Panc1 (cell line): ENCODE measurements around the gene PCED1B.

Experiments
- CTCF ChIP-seq: fragments of 450-650 bp; IDR thresholded peaks from 2 replicates; pipeline ENCODE4 v1.5.1; 2017; ENCODE audit warnings: mild to moderate bottlenecking
- POLR2AphosphoS5 ChIP-seq: IDR thresholded peaks from 2 replicates; pipeline ENCODE4 v1.6.1; 2012; ENCODE audit warnings: mild to moderate bottlenecking, low read depth, low read length, moderate library complexity
- REST ChIP-seq, 2 experiments: IDR thresholded peaks; 2 replicates each; pipeline ENCODE4 v1.6.1; 2011 to 2012; ENCODE audit warnings: low read depth in 2 of 2, control low read depth in 1 of 2, low read length in 1 of 2, mild to moderate bottlenecking in 1 of 2, moderate library complexity in 1 of 2; ENCODE audit not compliant: insufficient read depth in 1 of 2
- SIN3A ChIP-seq: IDR thresholded peaks from 2 replicates; pipeline ENCODE4 v1.6.1; 2012; ENCODE audit warnings: low read depth, mild to moderate bottlenecking, low read length, moderate library complexity, borderline replicate concordance; ENCODE audit not compliant: insufficient read depth
- TCF7L2 ChIP-seq: IDR thresholded peaks from 2 replicates; pipeline ENCODE4 v1.6.1; 2011; ENCODE audit warnings: mild to moderate bottlenecking, low read depth, low read length, inconsistent platforms

GRCh38 chr12:47145188-47145587 is 65.8 kb downstream of the PCED1B start:
- TF ChIP-seq CTCF (no peak), REST (IDR thresholded peaks at IDR 0.05; ENCODE audit: insufficient read depth in 1 of 2, low read depth in 2 of 2, low read length in 1 of 2) (no peak), POLR2AphosphoS5 (no peak), SIN3A (no peak), TCF7L2 (no peak)
